B cell (primary cell): ENCODE data around the gene MYLK2. TPM values are rescaled to one million over a fixed set of nuclear protein-coding genes. Genes with fewer than 3 reads are reported as not detected.

Experiments used
- ATAC-seq: fragments of 200-7000 bp; cut with Tn5 transposase; one replicate; pipeline ENCODE4 v1.10.0; 2021; ENCODE audit warnings: low read depth, mild to moderate bottlenecking, moderate number of reproducible peaks, moderate library complexity
- CTCF ChIA-PET: fragments of 350-600 bp; sonication (Branson Sonifier 250); formaldehyde crosslinking; loops from one replicate; lab custom pipeline; 2021; ENCODE audit warnings: antibody characterized with exemption, inconsistent platforms; lab: Charles Lee
- POLR2A ChIA-PET: fragments of 350-600 bp; sonication (Branson Sonifier 250); formaldehyde crosslinking; loops from one replicate; lab custom pipeline; 2021; ENCODE audit warnings: antibody characterized with exemption; lab: Charles Lee
- DNase-seq: peaks from one replicate; pipeline ENCODE4 v3.0.0; 2013
- H2AFZ ChIP-seq: 2 replicates; pipeline ENCODE4 v1.6.1; 2012; ENCODE audit warnings: mild to moderate bottlenecking, low read depth, low read length; ENCODE audit not compliant: insufficient read depth, poor library complexity, severe bottlenecking
- H3K27ac ChIP-seq, 2 donors: 1 replicate in 1 of 2; 2 replicates in 1 of 2; pipeline ENCODE4 v1.5.1; 2012 to 2013; ENCODE audit warnings: low read length in 2 of 2, mild to moderate bottlenecking in 2 of 2, moderate library complexity in 1 of 2
- H3K27me3 ChIP-seq, 4 experiments: fragments of 200-600 bp in 1 of 4; sonication (generic) in 1 of 4; replicated peaks in 1 of 4; 1 replicate in 2 of 4; 2 replicates in 2 of 4; pipeline versions ENCODE4 v1.6.1 to v1.7.0; 2013 to 2016; ENCODE audit warnings: low read length in 3 of 4, mild to moderate bottlenecking in 2 of 4, mixed read lengths in 1 of 4, moderate library complexity in 1 of 4; ENCODE audit not compliant: insufficient read depth in 4 of 4, control insufficient read depth in 3 of 4; ENCODE audit errors: control extremely low read depth in 1 of 4
- H3K36me3 ChIP-seq, 2 experiments: replicated peaks in 1 of 2; 1 replicate in 1 of 2; 2 replicates in 1 of 2; pipeline versions ENCODE4 v1.6.1 to v1.7.1; 2013; ENCODE audit warnings: low read length in 1 of 2; ENCODE audit not compliant: insufficient read depth in 2 of 2, control insufficient read depth in 1 of 2; ENCODE audit errors: control extremely low read depth in 1 of 2, extremely low read depth in 1 of 2
- H3K4me1 ChIP-seq, 2 donors: fragments of 200-600 bp in 1 of 2; sonication (generic) in 1 of 2; 1 replicate in 1 of 2; 2 replicates in 1 of 2; pipeline versions ENCODE4 v1.5.1 to v1.6.1; 2013 to 2017; ENCODE audit warnings: low read length in 2 of 2; ENCODE audit not compliant: control insufficient read depth in 2 of 2, insufficient read depth in 2 of 2
- H3K4me2 ChIP-seq: replicated peaks from 2 replicates; pipeline ENCODE3; 2012; ENCODE audit warnings: mild to moderate bottlenecking, low read depth, low read length; ENCODE audit not compliant: poor library complexity, severe bottlenecking
- H3K4me3 ChIP-seq, 5 experiments: fragments of 200-600 bp in 1 of 5; sonication (generic) in 1 of 5; 1 replicate in 3 of 5; 2 replicates in 2 of 5; pipeline versions ENCODE4 v1.5.1 to v1.7.0; 2011 to 2016; ENCODE audit warnings: low read length in 4 of 5, mild to moderate bottlenecking in 4 of 5, low read depth in 2 of 5, control low read depth in 1 of 5, moderate library complexity in 1 of 5; ENCODE audit not compliant: insufficient read depth in 1 of 5; ENCODE audit errors: control extremely low read depth in 1 of 5, extremely low read depth in 1 of 5
- H3K79me2 ChIP-seq: fragments of 200-600 bp; sonication (generic); one replicate; pipeline ENCODE4 v1.6.0; 2016; ENCODE audit warnings: low read length; ENCODE audit not compliant: control insufficient read depth, insufficient read depth
- H3K9ac ChIP-seq: fragments of 200-600 bp; sonication (generic); 2 replicates; pipeline ENCODE4 v1.6.1; 2017; ENCODE audit warnings: mild to moderate bottlenecking, low read length, moderate library complexity
- H3K9me3 ChIP-seq, 3 donors: one replicate each; pipeline versions ENCODE4 v1.6.1 to v1.7.1; 2013; ENCODE audit warnings: low read length in 2 of 3; ENCODE audit not compliant: control insufficient read depth in 2 of 3, insufficient read depth in 1 of 3; ENCODE audit errors: control extremely low read depth in 1 of 3
- H4K20me1 ChIP-seq: 2 replicates; pipeline ENCODE4 v1.6.0; 2012; ENCODE audit warnings: mild to moderate bottlenecking, low read length; ENCODE audit not compliant: insufficient read depth, control insufficient read depth, poor library complexity, severe bottlenecking
- H3K27ac Mint-ChIP-seq: one replicate; pipeline ENCODE4 v1.8.0; 2021; ENCODE audit warnings: mixed read lengths
- H3K27me3 Mint-ChIP-seq: one replicate; pipeline ENCODE4 v1.8.0; 2021; ENCODE audit warnings: mixed read lengths
- H3K4me1 Mint-ChIP-seq: one replicate; pipeline ENCODE4 v1.8.0; 2021; ENCODE audit warnings: mixed read lengths
- H3K4me3 Mint-ChIP-seq: one replicate; pipeline ENCODE4 v1.8.0; 2021; ENCODE audit warnings: mixed read lengths
- H3K9me3 Mint-ChIP-seq: one replicate; pipeline ENCODE4 v1.8.0; 2022; ENCODE audit warnings: mixed read lengths; ENCODE audit not compliant: insufficient read depth
- CTCF ChIP-seq: fragments of 200-600 bp; IDR thresholded peaks from one replicate; pipeline ENCODE4 v1.8.0; 2022; ENCODE audit warnings: antibody characterized with exemption, mild to moderate bottlenecking
- EZH2 ChIP-seq: IDR thresholded peaks from 2 replicates; pipeline ENCODE4 v1.6.1; 2012; ENCODE audit warnings: borderline replicate concordance, low read depth, mild to moderate bottlenecking, moderate library complexity, low read length; ENCODE audit not compliant: insufficient read depth, poor library complexity, severe bottlenecking
- WGBS: methylation state at CpG from one replicate; pipeline ENCODE4 v1.1.5; 2013; ENCODE audit warnings: missing lambda C conversion rate; ENCODE audit not compliant: insufficient coverage; 5-methylcytosine and 5-hydroxymethylcytosine counted together
- intact Hi-C: fragments of 100-400 bp; cut with micrococcal nuclease; formaldehyde crosslinking; loops from one replicate; pipeline ENCODE4 v1.10.0; 2022
- polyA plus RNA-seq: library from polyadenylated mRNA; depleted of rRNA; stranded (reverse); fragments of >200 nt; gene quantifications from 2 replicates; pipeline ENCODE4 v1.2.3, GENCODE V29; 2012
- total RNA-seq, 2 donors: library from RNA; stranded (reverse); fragments of 120-200 nt in 1 of 2; gene quantifications; 1 replicate in 1 of 2; 2 replicates in 1 of 2; pipeline versions ENCODE4 v1.2.3 to v1.2.4, GENCODE V29; 2013 to 2022

The MYLK2 gene
- total and polyA plus RNA-seq, 2 donors (not counting 1 experiment from before 2014, with no cell fraction given): not detected

GRCh38 chr20:31875671-31876070 lies 56.5 kb downstream of the MYLK2 start:
- H2AFZ ChIP-seq: no peak overlapping the region
- no peaks in the 10 kb centered on the region for H3K9me3 Mint-ChIP-seq
- peaks cover 15 to 18% of the 10 kb centered on the region in 2 donors for H3K4me1 ChIP-seq
- ChIA-PET POLR2A (no interaction called here), CTCF (interaction anchor here (1.0 kb wide), 1 partner anchor 46 kb away, joined by 3 read pairs; no protein-coding TSS in a partner anchor)
- no peaks in the 10 kb centered on the region for H3K9me3 ChIP-seq
- peaks cover 0 to 10% (median 7%) of the 10 kb centered on the region in 4 experiments for H3K27me3 ChIP-seq
- intact Hi-C loops: no loop called here
- no peak overlapping the region for H3K27ac ChIP-seq
- no peak overlapping the region for H3K27ac Mint-ChIP-seq
- TF ChIP-seq CTCF: no peak
- no peak for TF ChIP-seq EZH2
- no peak overlapping the region for H3K4me3 ChIP-seq
- H3K4me2 ChIP-seq: no peak overlapping the region
- no peak for DNase-seq
- H3K4me3 Mint-ChIP-seq: no peak overlapping the region
- peaks cover 18% of the 10 kb centered on the region for H3K4me1 Mint-ChIP-seq
- H3K79me2 ChIP-seq: no peaks in the 10 kb centered on the region
- ATAC-seq: no peak
- H4K20me1 ChIP-seq: no peaks in the 10 kb centered on the region
- H3K9ac ChIP-seq: no peak overlapping the region
- peaks cover 4% of the 10 kb centered on the region for H3K27me3 Mint-ChIP-seq
- no peaks in the 10 kb centered on the region for H3K36me3 ChIP-seq
- WGBS: no CpG with 5 or more reads among the region's 2 CpGs

GRCh38 chr20:31877684-31878083 lies 58.5 kb downstream of the MYLK2 start:
- no peak for TF ChIP-seq CTCF
- TF ChIP-seq EZH2: no peak
- no peak overlapping the region for H2AFZ ChIP-seq
- no peak overlapping the region for H3K27ac ChIP-seq
- H3K79me2 ChIP-seq: no peaks in the 10 kb centered on the region
- ATAC-seq (no peak), DNase-seq (no peak)
- no peaks in the 10 kb centered on the region for H4K20me1 ChIP-seq
- CTCF ChIA-PET: interaction anchor here (0.8 kb wide), 1 partner anchor 25 kb away, joined by 3 read pairs; no protein-coding TSS in a partner anchor
- peaks cover 8 to 11% of the 10 kb centered on the region in 2 donors for H3K4me1 ChIP-seq
- intact Hi-C loops: loop anchor here (1.0 to 2.0 kb wide), 2 partner anchors 7 to 25 kb away; partner anchors contain the start of genes DUSP15 and TTLL9
- no peaks in the 10 kb centered on the region for H3K27me3 ChIP-seq
- H3K9me3 ChIP-seq: no peaks in the 10 kb centered on the region
- H3K4me2 ChIP-seq: no peak overlapping the region
- H3K4me3 ChIP-seq: no peak overlapping the region
- H3K36me3 ChIP-seq: no peaks in the 10 kb centered on the region
- H3K9ac ChIP-seq: no peak overlapping the region
- POLR2A ChIA-PET: no interaction called here
- H3K27ac Mint-ChIP-seq: no peak overlapping the region
- no peaks in the 10 kb centered on the region for H3K27me3 Mint-ChIP-seq
- H3K4me1 Mint-ChIP-seq: peaks cover 13% of the 10 kb centered on the region
- H3K9me3 Mint-ChIP-seq: no peaks in the 10 kb centered on the region
- H3K4me3 Mint-ChIP-seq: no peak overlapping the region
